HepG2 (cell line): Measurements from ENCODE around the gene REPIN1. TPM values are rescaled to one million over a fixed set of nuclear protein-coding genes. Genes with fewer than 3 reads are reported as not detected.

ENCODE experiments used
- AGO1 ChIP-seq: fragments of 200-400 bp; formaldehyde crosslinking; IDR thresholded peaks from 2 replicates; pipeline ENCODE4 v1.6.1; 2017; ENCODE audit warnings: mild to moderate bottlenecking, low read depth, low read length, moderate library complexity; ENCODE audit not compliant: poor library complexity, severe bottlenecking
- ARID2 ChIP-seq: sonication (generic); formaldehyde crosslinking; IDR thresholded peaks from 2 replicates; pipeline ENCODE4 v1.8.1; 2022; ENCODE audit warnings: mild to moderate bottlenecking, missing genetic modification reagents, borderline replicate concordance
- CCDC6 ChIP-seq: sonication (generic); formaldehyde crosslinking; IDR thresholded peaks from 2 replicates; pipeline ENCODE4 v1.8.1; 2022; ENCODE audit warnings: mild to moderate bottlenecking, missing genetic modification reagents, moderate library complexity
- E2F5 ChIP-seq: sonication (generic); formaldehyde crosslinking; conservative IDR thresholded peaks from 2 replicates; pipeline ENCODE4 v1.4.0; 2020; ENCODE audit warnings: missing genetic modification reagents
- HNRNPL ChIP-seq: fragments of 200-400 bp; formaldehyde crosslinking; IDR thresholded peaks from 2 replicates; pipeline ENCODE4 v1.6.1; 2017; ENCODE audit warnings: mild to moderate bottlenecking, low read depth, low read length
- NONO ChIP-seq, 2 experiments: fragments of 450-650 bp in 1 of 2; sonication (generic) in 1 of 2; formaldehyde crosslinking in 1 of 2; IDR thresholded peaks in 1 of 2; conservative IDR thresholded peaks in 1 of 2; 2 replicates each; pipeline versions ENCODE4 v1.6.1 to v1.8.0; 2017 to 2022; ENCODE audit warnings: mild to moderate bottlenecking in 1 of 2, missing genetic modification reagents in 1 of 2, moderate library complexity in 1 of 2
- PCBP2 ChIP-seq: fragments of 200-400 bp; formaldehyde crosslinking; optimal IDR thresholded peaks from 2 replicates; pipeline ENCODE3; 2018; ENCODE audit warnings: low read length, low read depth; ENCODE audit not compliant: poor library complexity, severe bottlenecking
- SOX5 ChIP-seq: IDR thresholded peaks from 2 replicates; pipeline ENCODE4 v1.6.1; 2016; ENCODE audit warnings: borderline replicate concordance
- SOX6 ChIP-seq, 2 experiments: fragments of 450-650 bp in 1 of 2; sonication (generic) in 1 of 2; formaldehyde crosslinking in 1 of 2; IDR thresholded peaks; 2 replicates each; pipeline versions ENCODE4 v1.4.0 to v1.6.1; 2017 to 2020; ENCODE audit warnings: antibody characterized with exemption in 1 of 2, mild to moderate bottlenecking in 1 of 2, missing genetic modification reagents in 1 of 2
- ZC3H4 ChIP-seq: sonication (generic); formaldehyde crosslinking; IDR thresholded peaks from 2 replicates; pipeline ENCODE4 v1.4.0; 2020; ENCODE audit warnings: missing genetic modification reagents, borderline replicate concordance
- ZKSCAN1 ChIP-seq: fragments of 150-350 bp; IDR thresholded peaks from 2 replicates; pipeline ENCODE4 v1.6.1; 2014; ENCODE audit warnings: low read length
- ZMYM2 ChIP-seq: sonication (generic); formaldehyde crosslinking; IDR thresholded peaks from 2 replicates; pipeline ENCODE4 v1.8.0; 2022; ENCODE audit warnings: mild to moderate bottlenecking, missing genetic modification reagents
- ZNF10 ChIP-seq: sonication (generic); formaldehyde crosslinking; IDR thresholded peaks from 2 replicates; pipeline ENCODE4 v1.4.0; 2020; ENCODE audit warnings: mild to moderate bottlenecking, low read depth, missing genetic modification reagents, borderline replicate concordance
- ZNF124 ChIP-seq: sonication (generic); formaldehyde crosslinking; IDR thresholded peaks from 2 replicates; pipeline ENCODE4 v1.4.0; 2020; ENCODE audit warnings: missing genetic modification reagents
- ZNF205 ChIP-seq: IDR thresholded peaks from 2 replicates; pipeline ENCODE4 v1.6.1; 2018; ENCODE audit warnings: missing biosample characterization, missing genetic modification reagents
- ZNF30 ChIP-seq: sonication (generic); formaldehyde crosslinking; IDR thresholded peaks from 2 replicates; pipeline ENCODE4 v1.5.0; 2020; ENCODE audit warnings: mild to moderate bottlenecking, missing genetic modification reagents
- ZNF567 ChIP-seq: sonication (generic); formaldehyde crosslinking; IDR thresholded peaks from 2 replicates; pipeline ENCODE4 v1.8.1; 2023; ENCODE audit warnings: mild to moderate bottlenecking, missing genetic modification reagents, borderline replicate concordance
- ZNF660 ChIP-seq: sonication (generic); formaldehyde crosslinking; IDR thresholded peaks from 2 replicates; pipeline ENCODE4 v1.5.1; 2020; ENCODE audit warnings: mild to moderate bottlenecking, low read depth, missing genetic modification reagents, borderline replicate concordance
- ZNF737 ChIP-seq: sonication (generic); formaldehyde crosslinking; IDR thresholded peaks from 2 replicates; pipeline ENCODE4 v1.5.0; 2020; ENCODE audit warnings: missing genetic modification reagents, mild to moderate bottlenecking, borderline replicate concordance
- ZNF773 ChIP-seq: sonication (generic); formaldehyde crosslinking; IDR thresholded peaks from 2 replicates; pipeline ENCODE4 v1.4.0; 2020; ENCODE audit warnings: missing genetic modification reagents, borderline replicate concordance
- ZNF780A ChIP-seq: sonication (generic); formaldehyde crosslinking; IDR thresholded peaks from 2 replicates; pipeline ENCODE4 v1.8.0; 2022; ENCODE audit warnings: mild to moderate bottlenecking, missing genetic modification reagents, moderate library complexity
- ZNF816 ChIP-seq: sonication (generic); formaldehyde crosslinking; IDR thresholded peaks from 2 replicates; pipeline ENCODE4 v1.8.0; 2022; ENCODE audit warnings: missing genetic modification reagents, mild to moderate bottlenecking, borderline replicate concordance
- polyA plus RNA-seq, 8 experiments: library from polyadenylated mRNA; depleted of rRNA in 3 of 8; stranded (reverse) in 7 of 8; unstranded in 1 of 8; fragments of >200 nt; fragmentation: Illumina TruSeq in 4 of 8; extraction: Trizol in 4 of 8; gene quantifications; 2 replicates each; pipeline versions ENCODE4 v1.2.1 to v1.2.3, GENCODE V29; 2011 to 2016; ENCODE audit warnings: low read depth in 4 of 8, missing spikeins in 1 of 8, mixed read lengths in 1 of 8; ENCODE audit not compliant: insufficient read depth in 1 of 8
- total RNA-seq, 5 experiments: library from RNA; depleted of rRNA; stranded (reverse); fragments of >200 nt; fragmentation: Illumina TruSeq; extraction: Trizol; gene quantifications; 2 replicates each; pipeline ENCODE4 v1.2.3, GENCODE V29; 2016; ENCODE audit warnings: low read depth in 1 of 5
- TF ChIP-seq, protein P1 (sequence below): sonication (generic); formaldehyde crosslinking; IDR thresholded peaks from 2 replicates; pipeline ENCODE4 v1.5.0; 2020; ENCODE audit warnings: missing genetic modification reagents, mild to moderate bottlenecking, borderline replicate concordance
- TF ChIP-seq, protein P2 (sequence below): sonication (generic); formaldehyde crosslinking; IDR thresholded peaks from 2 replicates; pipeline ENCODE4 v1.4.0; 2020; ENCODE audit warnings: missing genetic modification reagents

Gene REPIN1
- total and polyA plus RNA-seq, 2 of the 13 experiments (the other 11 are each of a cell fraction or from before 2014, with no cell fraction given) = 69.9 to 108 TPM

DNA sequence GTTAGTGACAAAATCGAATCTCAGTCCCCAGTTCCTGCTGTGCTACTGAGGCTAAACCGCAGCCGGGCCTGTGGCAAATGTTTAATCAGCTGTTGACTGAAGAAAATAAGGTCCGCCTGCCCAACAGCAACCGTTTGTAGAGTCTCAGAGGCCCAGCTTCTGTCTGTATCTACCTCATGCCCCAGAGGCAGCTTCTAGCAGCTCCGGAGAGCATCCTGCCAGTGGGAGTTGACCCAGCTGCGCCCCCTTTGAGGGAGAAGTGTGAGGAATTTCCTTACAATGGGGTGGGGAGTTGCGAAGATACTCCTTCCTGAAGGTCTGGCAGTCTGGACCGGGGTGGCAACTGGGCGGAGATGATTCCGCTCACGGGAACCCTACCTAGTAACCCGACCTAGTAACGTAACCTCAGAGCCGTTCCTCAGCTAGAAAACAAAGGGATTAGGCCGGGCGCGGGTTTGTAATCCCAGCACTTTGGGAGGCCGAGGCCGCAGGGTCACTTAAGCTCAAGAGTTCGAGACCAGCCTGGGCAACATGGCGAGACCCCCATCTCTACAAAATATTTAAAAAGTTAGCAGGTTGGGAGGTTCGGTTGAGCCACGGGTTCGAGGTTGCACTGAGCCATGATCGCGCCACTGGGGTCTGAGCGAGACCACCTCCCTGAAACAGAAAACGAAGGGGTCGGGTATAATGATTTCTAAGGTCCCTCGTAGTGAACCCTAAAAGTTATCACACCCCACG, 9.7 kb downstream of the REPIN1 start (continued):
- TF ChIP-seq HNRNPL = peak; percentile 11; the same call in 1 of the 2 replicates
- no peak; the same call in 1 of the 2 replicates for TF ChIP-seq ZMYM2 (CRISPR knock-in tag)
- no peak for TF ChIP-seq ZNF816 (CRISPR knock-in tag)
- no peak for TF ChIP-seq AGO1
- peak; percentile 19 for TF ChIP-seq ZNF124 (CRISPR knock-in tag)
- TF ChIP-seq, protein P1, sequence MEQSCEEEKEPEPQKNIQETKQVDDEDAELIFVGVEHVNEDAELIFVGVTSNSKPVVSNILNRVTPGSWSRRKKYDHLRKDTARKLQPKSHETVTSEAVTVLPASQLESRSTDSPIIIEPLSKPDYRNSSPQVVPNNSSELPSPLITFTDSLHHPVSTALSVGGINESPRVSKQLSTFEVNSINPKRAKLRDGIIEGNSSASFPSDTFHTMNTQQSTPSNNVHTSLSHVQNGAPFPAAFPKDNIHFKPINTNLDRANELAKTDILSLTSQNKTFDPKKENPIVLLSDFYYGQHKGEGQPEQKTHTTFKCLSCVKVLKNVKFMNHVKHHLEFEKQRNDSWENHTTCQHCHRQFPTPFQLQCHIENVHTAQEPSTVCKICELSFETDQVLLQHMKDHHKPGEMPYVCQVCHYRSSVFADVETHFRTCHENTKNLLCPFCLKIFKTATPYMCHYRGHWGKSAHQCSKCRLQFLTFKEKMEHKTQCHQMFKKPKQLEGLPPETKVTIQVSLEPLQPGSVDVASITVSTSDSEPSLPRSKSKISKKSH (CRISPR knock-in tag) = no peak
- no peak for TF ChIP-seq SOX6 (IDR thresholded peaks at IDR 0.05)
- TF ChIP-seq SOX6 (CRISPR knock-in tag; IDR thresholded peaks at IDR 0.05) = peak; percentile 61
- TF ChIP-seq ZNF773 (CRISPR knock-in tag) = no peak
- TF ChIP-seq ZNF780A (CRISPR knock-in tag) = no peak
- no peak for TF ChIP-seq ARID2
- TF ChIP-seq, protein P2, sequence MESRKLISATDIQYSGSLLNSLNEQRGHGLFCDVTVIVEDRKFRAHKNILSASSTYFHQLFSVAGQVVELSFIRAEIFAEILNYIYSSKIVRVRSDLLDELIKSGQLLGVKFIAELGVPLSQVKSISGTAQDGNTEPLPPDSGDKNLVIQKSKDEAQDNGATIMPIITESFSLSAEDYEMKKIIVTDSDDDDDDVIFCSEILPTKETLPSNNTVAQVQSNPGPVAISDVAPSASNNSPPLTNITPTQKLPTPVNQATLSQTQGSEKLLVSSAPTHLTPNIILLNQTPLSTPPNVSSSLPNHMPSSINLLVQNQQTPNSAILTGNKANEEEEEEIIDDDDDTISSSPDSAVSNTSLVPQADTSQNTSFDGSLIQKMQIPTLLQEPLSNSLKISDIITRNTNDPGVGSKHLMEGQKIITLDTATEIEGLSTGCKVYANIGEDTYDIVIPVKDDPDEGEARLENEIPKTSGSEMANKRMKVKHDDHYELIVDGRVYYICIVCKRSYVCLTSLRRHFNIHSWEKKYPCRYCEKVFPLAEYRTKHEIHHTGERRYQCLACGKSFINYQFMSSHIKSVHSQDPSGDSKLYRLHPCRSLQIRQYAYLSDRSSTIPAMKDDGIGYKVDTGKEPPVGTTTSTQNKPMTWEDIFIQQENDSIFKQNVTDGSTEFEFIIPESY (CRISPR knock-in tag) = no peak
- TF ChIP-seq ZNF10 (CRISPR knock-in tag) = no peak
- TF ChIP-seq ZNF30 (CRISPR knock-in tag) = no peak
- TF ChIP-seq ZNF660 (CRISPR knock-in tag) = no peak
- no peak for TF ChIP-seq ZNF737 (CRISPR knock-in tag)
- TF ChIP-seq NONO (IDR thresholded peaks at IDR 0.05) = no peak
- TF ChIP-seq NONO (CRISPR knock-in tag; conservative IDR thresholded peaks at IDR 0.05) = no peak
- no peak for TF ChIP-seq PCBP2
- no peak; the same call in 1 of the 2 replicates for TF ChIP-seq ZC3H4 (CRISPR knock-in tag)
- TF ChIP-seq E2F5 (CRISPR knock-in tag) = no peak
- no peak for TF ChIP-seq ZNF567
- no peak for TF ChIP-seq ZKSCAN1
- TF ChIP-seq ZNF205 = no peak
- peak; percentile 34; the same call in 1 of the 2 replicates for TF ChIP-seq SOX5 (CRISPR knock-in tag)
- peak; percentile 70; the same call in 1 of the 2 replicates for TF ChIP-seq CCDC6 (CRISPR knock-in tag)
